ENCODE measurements around the gene CFAP20.

DNA sequence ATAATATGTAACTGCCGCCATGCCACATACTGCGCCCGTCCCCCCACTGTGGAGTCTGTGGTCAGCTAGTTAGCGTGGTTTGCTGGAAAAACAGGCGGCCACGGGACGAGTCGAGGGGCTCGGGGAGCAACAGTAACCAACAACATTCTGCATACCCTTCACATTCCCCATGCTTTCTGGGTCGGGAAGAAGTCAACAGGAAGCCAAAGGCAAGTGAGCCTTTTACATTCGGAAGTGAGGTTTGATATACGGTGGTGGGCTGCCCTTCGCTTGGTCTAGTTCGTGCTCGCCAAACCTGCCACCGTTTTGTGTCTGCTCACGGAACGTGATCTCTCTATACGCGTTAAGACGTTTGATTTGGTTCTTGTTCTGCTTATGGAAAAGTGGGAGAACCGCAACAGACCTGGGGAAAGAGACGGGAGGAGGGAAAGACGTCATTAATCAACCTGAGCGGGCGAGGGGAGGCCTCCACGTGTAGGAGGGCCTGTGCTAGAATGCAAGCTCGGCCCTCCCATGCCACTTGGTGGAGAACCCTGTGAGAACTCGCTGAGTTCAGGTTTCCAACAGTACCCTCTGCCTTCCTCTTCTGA, 28.9 kb upstream of the CFAP20 start:
- TF ChIP-seq PBX3 (IDR thresholded peaks at IDR 0.05), result no peak
- no peak for TF ChIP-seq KDM5A (IDR thresholded peaks at IDR 0.05)

All from A549 (cell line).